Suppressor macrophage treated with lipopolysaccharide for 1 hour (primary cell): ENCODE measurements around the gene TNFRSF14.

Source experiments
- DNase-seq, 3 donors: peaks; one replicate each; pipeline ENCODE4 v3.0.0-alpha.2; 2020 to 2022

TNFRSF14 gene

DNA sequence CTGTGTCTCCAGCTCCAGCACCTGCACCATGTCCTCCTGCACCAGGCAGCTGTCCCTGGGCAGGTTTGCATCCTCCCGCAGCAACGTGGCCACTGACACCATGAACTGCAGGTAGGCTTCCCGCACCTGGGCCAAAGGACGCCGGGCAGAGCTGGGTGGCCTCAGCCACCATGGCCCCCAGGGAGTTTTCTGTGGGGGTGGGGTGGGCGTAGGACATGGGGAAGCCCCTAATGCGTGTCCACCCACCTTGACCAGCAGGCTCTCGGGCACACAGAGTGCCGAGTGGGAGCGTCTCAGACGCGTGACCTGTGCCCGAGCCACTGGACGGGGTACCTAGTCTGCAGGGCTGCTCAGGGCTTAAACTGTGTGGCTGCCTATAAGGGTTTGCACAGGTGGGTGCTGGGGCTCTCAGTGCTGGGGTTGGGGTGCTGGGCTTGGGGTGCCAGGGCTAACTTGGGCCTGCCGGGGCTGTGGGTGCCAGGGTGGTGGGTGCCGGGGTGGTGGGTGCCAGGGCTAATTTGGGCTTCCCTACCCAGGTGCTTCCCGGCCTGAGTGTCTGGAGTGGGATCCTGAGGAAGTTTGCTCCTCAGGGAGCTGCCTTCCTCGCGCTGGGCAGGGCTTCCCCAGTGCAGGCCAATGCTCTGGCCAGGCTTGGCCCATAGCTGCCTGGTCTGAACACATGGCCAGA is 48.1 kb downstream of the TNFRSF14 start:
- DNase-seq = no peak

DNA sequence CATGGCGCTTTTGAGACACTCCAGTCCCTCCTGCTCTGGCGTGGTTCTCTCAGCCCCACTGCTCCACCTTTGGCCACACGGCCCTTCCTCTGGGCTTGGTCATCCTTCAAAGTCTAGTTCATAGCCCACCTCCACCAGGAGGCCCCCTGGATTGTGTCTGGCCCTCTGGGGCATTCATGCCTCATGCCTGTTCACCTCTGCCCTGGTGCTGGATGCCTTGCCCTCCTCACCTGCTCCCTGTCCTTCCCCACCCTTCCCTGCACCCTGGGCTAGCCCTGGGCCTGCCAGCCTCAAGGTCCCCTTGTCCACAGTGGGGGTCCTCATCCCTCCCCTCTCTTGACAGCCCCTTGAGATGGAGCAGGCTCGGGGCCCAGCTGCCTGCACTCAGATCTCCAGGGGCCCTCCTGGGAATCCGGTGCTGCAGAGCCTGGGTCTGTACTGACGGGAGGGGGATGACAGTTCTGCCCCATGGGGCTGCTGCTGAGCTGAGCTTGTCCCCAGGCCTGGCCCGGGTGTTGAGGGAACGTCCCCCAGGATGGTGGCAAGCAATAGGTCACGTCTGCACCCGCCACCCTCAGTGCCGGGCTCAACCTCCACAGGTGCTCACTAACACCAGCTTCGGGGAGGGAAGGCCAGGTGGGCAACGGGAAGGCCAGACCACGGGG is 48.8 kb downstream of the TNFRSF14 start:
- no peak for DNase-seq

DNA sequence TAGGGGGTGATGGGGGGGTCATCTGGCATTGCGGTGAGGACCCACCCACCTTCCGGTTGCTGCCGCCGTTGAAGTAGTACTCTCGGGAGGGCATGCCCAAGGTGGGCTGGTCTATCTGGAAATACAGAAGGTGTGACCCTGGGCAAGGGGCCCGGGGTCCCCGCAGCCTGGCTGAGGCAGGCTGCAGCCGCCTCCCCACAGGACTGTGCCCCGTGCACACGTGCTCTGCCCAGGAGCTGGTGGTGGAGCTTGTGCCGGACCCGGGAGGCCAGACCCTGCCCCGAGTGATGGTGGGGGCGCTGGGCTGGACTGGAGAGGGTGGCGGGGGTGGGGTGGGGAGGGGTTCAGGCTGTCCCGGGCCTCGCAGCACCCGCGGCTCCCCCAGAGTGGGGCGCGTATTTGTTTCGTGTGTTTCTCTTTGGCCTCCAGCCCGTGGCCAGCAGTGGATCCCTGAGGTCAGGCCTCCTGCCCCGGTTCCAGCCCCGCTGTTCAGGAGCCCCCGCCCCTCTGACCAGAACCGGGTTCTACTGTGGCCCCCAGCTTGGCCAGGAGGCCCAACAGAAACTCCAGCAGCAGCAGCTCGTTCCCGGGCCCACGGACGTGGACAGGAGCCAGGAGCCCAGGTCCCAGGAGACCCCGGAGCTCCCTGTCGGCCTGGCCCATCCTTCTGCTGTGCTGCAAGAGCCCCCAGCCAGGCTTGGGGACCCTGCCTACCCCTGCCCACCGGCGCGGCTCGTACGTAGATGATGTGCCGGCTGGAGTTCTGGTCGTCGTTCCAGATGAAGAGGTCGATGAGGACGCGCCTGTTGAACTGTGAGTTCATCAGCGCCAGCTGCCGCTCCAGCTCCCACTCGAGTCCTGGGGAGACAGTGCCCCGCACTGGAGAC is 49.6 kb downstream of the TNFRSF14 start:
- no peak for DNase-seq

DNA sequence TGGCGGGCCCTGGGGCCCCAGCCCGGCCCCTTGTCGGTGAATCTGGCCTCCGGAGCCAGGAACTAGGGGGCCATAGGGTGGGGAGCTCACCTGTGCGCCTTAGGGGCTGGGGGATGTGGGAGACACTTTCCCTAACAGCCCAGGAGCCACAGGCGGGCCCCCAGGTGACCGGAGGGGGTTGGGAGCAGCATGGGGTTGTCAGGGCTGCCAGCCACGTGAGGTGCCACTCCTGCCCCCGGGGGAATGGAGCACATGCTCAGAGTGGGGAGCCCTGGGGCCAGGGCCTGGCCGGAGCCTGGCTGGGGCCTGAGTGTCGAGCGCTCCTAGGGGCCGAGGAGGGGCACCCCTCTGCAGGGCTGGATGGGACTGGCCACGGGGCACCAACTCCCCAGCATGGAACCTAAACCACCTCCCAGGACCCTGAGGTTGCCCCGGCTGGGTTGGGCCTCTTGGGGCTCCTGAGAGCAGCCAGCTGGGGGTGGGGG is 50.3 kb downstream of the TNFRSF14 start:
- no peak for DNase-seq

DNA sequence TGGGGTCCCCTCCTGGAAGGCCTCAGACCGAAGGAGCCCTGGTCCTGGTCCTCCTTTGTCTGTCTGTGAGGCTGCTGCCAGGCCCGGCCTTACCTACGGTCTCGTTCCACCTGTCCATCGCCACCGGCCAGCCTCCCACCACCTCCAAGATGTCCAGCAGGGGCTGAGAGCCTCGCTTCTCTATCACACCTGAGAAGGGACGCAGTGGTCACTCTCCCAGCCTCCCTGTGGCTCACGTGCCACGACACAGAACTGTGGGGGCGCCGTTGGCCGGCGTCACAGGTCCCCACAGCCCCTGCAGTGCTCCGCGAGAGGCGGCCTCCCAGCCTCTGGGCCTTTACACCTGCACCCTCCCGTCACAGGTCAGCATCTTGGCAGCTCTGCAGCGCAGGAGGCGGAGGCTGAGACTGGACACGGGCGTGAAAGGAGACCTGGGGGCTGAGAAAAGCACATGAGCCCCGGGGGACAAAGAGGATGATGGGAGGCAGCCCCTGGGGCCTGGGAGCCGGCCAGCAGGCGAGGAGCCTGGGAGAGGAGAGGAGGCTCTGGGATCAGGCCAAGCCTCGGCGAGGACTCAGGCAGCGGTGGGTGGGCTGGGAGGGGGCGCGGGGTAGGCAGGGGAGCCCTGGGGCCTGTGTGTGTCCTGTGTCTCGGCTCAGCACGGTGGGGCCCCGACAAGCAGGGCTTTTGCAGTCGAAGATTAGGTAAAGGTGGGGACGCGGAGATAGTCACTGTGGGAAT is 50.9 kb downstream of the TNFRSF14 start:
- DNase-seq = no peak

DNA sequence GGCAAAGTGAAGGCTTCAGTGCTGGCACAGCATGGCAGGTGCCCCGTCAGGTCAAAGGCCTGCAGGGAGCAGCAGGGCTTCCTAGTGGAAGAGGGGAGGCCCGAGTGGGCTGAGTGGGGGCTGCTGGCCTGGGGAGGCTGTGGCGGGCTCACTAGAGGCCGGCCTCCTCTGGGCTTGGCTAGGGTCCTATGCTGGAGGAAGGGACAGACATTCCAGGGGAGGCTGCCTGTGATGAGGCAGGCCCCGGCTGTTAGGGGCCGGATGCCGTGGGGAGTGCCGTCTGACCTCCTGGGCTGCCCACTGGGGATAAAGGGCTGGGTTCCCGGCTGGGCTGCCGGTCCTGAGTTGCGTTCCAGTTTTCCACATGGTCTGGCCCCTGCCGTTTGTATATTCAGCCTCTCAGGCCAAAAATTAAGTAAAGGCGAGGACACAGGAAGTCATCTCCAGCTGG is 51.5 kb downstream of the TNFRSF14 start:
- no peak for DNase-seq

DNA sequence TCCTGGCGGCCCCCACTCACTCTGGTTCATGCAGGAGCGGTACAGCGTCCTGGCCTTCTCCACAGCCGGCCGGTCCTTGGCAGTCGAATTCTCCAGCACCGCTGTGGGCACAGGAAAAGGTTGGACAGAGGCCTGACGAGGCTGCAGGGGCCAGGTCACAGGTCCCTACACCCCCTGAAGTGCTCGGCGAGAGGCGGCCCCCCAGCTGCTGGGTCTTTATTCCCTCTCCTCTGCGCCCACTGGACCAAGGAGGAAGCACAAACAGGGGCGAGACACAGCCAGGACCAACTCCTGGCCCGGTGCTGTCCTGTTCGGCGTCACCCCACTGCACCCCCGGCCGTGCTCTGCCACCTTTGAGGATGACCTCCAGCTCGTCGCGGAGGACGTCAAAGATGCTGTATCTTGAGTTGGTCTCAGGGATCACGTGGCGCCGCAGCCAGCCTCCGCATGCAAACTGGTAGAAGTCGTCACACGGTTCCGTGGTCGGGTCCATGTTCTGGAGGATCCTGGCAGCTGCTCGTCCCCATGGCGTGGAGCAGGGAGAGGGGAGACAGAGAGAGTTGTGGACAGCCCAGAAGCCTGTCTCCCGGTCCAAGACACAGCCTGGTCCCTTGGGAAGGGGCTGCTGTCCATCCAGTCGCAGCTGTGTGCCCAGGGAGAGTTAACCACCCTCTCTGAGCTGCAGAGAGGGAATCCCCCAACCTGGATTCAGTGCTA is 53.3 kb downstream of the TNFRSF14 start:
- no peak for DNase-seq

DNA sequence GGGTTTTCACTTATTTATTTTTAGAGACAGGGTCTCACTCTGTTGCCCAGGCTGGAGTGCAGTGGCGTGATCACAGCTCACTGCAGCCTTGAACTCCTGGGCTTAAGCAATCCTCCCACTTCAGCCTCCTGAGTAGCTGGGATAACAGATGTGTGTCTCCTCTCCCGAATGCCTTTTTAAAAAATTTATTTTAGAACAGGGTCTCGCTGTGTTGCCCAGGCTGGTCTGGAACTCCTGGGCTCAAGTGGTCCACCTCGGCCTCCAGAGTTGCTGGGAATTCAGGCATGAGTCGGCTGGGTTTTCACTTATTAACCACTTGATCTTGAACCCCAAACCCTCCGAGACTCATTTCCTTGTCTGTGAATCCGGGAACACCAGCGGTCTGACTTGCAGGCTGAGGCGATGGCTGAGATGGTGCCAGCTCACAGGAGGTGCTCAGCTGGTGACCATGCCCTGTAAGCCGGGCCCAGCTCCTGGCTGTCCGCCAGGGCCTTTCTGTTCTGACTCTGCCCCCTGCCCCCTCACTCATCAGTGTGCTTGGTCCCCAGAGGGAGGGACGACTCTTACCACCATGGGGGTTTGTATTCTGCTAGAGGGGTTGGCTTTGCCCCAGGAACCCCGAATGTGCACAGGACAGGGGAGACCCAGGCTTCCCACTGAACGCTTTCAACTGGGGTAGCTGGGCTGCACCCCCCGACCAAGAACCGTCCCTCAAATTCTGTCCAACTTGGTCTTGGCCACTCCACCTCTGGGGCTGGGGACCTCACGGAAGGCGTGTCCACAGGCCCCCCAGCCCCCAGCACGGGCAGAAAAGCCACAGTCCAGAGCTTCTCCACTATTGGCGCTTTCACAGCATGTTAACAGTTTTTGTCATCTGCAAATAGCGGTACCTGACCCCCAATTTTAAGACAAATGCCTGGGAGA is 54.1 kb downstream of the TNFRSF14 start:
- no peak for DNase-seq

DNA sequence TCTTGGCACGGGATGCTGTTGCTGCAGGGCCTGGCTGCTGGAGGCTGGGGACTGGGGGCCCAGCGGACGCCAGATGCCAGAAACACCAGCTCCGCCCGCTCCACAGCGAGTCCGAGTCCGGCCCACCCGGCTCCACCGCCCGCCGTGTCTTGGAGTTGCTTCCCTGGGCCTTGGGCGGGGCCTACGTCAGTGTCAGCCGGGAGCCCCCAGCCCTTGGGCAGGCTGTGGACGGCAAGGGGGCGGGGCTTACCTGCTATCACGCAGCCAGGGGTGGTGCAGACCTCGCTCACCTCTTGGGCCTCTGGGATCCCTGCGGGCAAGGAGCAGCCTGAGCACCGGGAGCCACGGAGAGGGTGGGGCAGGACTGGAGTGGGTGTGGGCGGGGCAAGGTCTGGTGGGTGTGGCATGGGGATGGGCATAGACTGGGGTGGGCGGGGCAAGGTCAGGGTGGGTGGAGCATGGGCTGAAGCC is 54.9 kb downstream of the TNFRSF14 start:
- peak in 2 of 3 donors; percentile 40 to 67 for DNase-seq

DNA sequence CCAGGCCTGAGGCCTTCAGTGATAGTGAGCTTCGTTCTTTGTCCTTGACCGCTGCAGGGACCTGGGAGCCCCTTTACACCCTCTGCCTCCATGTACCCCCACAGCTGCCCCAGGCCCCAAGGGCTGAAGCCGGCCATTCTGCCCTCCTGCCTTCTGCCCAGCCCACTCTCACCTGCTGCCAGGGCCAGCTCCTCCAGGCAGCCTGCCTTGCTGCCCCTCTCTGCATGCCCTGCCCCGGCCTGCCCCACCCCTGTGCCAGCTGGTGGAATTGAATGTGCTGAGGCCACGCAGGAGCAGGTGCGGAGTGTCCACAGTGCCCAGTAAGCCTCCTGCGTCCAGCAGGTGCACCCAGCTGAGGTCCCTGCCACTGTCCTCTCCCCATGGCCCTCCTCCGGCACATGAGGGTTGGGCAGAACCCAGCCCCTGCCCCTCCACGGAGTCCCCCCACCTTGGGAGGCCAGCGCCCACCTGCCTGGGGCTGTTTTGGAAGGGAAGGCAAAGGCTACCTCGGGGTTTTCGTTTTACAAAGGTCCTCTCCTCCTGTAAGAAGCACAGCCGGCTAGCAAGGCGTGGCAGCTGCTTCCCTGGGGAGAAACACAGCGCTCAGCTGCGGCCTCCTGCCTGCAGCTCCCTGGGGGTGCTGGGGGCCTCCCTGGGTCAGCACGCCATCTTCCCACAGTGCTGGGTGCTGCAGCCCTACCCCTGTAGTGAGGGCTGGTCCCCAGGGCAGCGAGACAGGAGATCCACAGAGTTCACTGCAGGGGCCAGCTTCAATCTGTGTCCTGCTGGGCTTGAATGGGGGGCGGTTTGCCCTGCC is 55.7 kb downstream of the TNFRSF14 start:
- no peak for DNase-seq

DNA sequence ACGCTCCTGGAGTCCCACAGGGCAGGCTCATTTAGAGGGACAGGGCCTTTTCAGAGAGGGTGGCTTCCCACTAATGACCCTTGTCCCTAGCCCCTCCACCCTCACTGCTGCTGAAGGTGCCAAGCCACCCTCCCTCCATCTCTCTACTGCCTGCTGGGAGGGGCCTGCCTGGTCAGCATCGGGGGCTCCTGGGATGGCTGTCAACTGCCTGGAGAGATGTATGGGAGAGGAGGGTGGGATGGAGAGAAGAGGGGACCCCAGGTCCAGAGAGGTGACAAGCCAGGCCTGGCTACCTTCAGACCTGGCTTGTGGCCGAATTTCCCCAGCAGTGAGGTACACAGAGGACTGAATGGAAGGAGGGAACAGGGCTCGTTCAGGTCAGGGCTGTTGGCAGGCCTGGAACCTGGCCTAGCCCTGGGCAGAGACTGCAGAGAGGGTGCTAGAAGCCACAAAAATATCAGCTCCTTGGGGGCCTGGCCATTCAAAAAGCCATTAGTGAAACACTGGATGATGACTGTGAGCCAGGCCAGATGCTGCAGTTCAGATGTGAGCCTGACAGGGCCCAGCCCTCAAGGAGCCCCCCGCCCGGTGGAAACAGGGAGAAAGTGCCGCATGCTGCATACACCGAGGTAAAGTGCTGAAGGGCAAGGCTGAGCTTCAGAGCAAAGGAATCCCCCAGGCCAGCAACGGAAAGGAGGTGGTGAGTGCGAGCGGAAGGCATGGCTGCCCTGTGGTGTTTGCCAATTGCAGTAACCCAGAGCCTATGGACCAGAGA is 56.6 kb downstream of the TNFRSF14 start:
- DNase-seq = no peak
